ENCODE data around the gene MTAP.
A peak's percentile ranks its signal among the peaks of the same experiment; 100 is the strongest.

MTAP gene

DNA sequence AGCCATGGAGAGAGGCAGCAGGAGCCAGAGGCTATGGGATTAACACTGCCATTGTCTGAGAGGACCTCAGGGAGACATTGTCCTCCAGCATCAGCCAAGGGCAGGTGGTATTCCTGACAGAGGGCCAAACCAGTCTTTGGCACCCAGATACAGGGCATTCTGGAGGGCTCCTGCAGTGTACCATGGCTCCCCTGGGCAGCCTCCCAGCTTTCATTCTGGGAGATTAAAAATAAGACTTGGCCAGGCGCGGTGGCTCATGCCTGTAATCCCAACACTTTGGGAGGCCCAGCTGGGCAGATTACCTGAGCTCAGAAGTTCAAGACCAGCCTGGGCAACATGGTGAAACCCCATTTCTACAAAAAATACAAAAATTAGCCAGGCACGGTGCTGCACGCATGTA is 4.2 kb downstream of the MTAP start:
- DNase-seq = no peak

DNA sequence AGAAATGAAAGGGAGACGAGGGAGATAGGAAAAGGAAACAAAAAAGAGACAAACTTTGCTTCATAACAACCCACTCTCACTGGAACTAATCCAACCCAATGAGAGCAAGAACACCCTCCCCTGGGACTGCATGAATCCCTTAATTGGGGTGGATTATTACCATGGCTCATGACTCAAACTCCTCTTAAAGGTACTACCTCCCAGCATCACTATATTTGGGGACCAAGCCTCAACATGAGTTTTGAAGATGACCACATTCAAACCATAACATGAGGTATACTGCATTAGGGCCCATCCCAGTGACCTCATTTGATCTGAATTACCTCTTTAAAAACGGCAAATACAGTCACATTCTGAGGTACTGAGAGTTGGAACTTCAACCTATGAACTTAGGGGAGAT is 8.0 kb downstream of the MTAP start:
- DNase-seq = no peak

DNA sequence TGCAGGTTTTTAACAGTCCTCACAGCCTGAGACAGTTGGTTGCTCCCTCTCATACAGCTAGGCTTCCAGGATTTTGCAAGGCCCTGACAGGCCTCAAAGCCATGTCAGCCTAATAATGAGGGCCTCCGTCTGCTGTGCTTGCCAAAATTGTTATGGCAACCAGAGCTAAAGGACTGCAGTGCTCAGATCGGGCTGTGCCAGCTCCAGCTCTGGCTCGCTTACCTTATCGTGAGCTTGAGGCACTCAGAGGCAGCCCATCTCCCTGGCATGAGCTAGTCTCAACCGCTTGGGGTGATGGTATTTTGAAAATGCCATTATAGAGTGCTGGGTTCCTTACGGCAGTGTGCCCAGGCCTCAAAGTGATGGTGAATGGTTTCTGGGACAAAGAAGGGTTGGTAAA is 8.4 kb downstream of the MTAP start:
- DNase-seq = no peak

DNA sequence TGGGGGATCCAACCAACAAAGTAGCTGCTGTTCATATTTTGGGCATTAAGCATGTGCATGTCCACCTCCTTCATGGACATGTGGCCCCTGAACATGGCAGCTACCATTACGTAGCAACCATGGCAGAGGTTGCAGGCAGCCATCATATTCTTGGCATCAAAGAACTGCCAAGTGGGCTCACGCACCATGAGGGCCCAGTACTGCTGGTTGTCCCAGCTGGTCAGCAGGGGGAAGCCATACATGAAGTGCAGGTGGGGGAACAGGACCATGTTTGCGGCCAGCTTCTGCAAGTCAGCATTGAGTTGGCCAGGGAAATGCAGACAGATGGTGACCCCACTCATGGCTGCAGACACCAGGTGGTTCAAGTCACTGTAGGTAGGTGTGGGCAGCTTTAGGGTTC is 9.5 kb downstream of the MTAP start:
- no peak for DNase-seq

DNA sequence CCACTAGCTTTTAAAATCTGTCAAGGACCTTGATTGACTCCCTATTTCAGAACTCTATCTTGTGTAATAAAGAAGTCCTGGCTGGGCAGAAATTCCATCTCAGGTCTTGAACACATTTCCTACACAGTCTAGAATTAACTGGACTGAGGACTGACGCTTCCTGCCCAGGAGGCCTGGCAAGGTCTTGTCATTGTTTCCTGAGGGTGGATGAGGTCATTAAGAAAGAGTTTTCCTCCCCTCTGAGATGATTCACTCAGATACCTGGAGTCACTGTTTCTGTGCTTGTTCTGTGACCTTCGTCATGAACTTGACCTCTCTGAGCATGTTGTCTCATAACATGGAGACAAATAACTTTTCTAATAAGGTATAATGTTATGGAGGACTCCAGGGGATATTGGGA is 10.0 kb downstream of the MTAP start:
- DNase-seq = peak; percentile 44

DNA sequence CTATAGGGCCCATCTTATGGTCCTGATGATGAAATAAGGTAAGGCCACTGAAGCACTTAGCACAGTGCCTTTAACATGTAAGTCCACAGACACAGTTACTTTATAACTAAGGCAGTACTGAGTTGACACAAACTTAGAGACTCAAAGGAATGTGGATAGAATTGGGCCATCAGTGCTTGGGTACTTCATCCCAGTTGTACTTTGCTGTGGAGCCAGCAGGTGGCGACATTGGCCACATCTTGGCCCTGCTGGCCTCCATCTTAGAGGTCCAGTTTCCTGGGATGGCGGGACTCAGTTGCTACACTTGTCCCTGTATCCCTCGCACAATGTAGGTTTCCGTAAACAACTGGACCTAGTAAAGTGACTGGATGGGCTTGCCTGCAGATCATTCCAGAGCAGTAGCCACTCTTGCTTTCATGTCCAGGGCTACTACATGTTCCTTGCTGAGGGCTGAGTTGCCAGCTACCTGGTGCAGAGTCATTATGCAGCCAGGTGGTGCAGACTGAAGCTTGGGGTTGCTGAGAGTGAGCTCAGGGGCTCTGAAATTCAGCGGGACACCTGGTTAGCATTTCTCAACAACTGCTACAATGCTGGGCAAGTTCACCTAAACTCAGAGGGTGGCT is 10.6 kb downstream of the MTAP start:
- peak; percentile 69 for DNase-seq

DNA sequence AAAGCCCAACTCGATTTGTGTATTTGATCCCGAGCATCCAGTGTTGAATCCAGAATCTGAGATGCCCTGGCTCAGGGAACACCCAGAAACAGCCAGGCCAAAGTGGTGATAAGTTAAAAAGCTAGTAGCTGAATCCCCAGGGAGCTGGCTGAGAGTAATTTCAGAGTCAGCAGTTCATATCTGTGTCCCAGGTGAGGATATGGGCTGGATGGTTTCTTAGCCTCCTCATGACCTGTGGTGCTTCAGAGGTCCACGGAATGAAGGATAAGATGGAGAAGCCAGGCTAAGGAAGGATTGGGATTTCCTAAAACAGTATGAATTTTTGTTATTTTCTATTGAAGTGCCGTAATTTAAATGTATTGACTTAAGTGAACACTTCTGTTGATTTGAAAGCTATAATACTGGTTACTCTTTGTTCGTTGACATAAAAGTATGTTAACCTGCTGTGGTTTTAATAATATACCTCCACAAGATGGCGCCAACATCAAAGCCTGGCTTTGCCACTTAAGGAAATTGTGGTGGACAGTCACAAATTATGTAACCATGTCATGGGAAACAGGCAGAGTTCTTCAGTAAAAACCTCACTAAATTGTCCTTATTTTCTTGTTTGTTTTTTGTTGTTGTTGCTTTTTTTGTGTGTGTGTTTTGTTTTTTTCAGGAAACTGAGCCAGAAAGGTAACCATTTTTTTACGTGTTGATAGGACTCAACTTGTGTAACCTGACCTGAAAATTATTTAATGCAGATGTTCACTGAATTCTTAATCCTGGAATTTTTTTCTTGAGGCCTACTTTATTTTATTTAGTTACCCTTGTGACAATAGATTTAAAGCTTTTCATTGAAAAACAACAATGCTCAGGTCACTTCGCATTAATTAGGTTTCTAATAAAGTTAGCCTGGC is 11.4 kb downstream of the MTAP start:
- peak; percentile 78 for DNase-seq

DNA sequence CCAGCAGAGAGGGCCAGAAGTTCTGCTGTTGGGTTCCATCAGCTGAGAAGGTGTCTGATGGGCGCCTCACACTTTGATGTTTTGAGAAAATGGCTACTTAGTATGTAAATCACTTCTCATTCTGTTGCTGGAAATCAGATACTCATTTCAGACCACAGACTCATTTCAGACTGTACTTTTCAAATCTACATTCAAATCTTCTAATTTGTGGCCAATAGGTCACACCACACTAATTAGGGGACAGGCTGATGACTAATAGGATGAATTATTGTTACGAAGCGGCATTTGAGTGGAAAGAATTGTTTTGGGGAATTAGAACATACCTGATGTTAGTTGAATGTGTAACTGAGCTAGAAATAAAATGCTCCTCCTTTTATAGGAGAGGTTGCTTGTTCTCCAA is 13.2 kb downstream of the MTAP start:
- DNase-seq = no peak

DNA sequence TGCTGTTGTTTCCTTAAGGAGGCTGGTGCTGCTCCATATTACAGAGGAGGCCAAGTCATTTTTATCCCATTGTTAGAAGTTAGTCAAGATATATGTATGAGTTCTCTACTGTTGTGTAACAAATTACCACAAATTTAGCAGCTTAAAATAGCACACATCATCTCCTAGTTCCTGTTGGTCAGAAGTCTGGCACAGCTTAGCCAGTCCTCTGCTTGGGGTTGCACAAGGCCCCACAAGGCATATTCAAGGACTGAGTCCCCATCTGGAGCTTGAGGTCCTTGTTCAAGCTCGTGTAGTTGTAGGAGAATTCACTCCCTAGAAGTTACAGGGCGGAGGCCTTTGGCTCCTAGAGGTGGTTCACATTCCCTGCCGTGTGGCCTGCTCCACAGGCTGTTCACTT is 14.7 kb downstream of the MTAP start:
- DNase-seq = peak; percentile 92

DNA sequence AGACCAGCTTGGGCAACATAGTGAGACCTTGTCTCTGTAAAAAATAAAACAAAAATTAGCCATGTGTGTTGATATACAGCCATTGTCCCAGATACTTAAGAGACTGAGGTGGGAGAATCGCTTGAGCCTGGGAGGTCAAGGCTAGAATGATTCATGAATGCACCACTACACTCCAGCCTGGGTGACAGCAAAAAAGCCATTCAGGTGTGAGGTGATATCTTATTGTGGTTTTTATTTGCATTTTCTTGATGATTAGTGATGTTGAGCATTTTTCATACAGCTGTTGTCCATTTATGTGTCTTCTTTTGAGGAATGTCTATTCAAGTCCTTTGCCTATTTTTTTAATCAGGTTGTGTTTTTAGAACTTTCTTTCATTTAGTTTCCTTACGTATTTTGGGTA is 23.2 kb downstream of the MTAP start:
- no peak for DNase-seq

DNA sequence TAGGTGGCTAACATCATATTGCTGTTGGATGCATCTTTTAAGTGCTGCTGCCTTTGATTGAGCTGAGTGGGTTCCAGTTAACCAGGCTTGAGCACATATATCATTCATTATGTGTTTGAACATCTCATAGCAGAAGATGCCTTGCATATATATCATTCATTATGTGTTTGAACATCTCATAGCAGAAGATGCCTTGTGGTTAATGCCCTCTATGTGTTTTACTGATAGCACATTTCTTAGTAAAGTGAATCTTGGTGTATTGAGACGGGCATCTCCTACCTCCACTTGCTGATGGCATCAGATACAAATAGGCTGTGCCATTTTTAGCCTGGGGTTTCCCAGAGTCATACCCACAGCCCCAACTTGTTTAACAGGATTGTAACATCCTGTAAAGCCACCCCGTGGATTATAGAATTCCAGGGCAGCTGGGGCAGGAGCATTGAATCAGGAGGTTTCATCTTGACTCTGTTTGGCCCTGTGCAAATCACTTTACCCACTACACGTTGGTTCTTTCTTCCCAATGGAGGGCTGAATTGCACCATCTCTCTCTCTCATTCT is 26.5 kb downstream of the MTAP start:
- DNase-seq = no peak

DNA sequence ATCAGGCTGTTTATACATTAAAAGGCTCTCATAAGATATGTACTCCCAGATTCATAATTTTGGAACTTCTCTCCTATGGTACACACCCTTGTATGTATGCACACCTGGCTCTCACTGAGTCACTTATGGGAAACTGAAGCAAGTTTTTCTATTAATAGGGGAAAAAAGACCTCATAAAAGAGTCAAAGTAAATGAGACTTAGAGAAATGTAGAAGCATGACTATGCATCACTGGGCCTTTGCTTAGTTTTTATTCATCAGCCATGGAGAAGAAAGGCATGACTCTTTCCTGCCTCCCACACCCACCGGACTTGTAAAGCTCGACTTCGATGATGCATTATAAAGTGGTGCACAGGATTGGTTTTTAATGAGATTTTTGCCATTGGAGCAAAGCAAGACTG is 28.2 kb downstream of the MTAP start:
- DNase-seq = no peak

DNA sequence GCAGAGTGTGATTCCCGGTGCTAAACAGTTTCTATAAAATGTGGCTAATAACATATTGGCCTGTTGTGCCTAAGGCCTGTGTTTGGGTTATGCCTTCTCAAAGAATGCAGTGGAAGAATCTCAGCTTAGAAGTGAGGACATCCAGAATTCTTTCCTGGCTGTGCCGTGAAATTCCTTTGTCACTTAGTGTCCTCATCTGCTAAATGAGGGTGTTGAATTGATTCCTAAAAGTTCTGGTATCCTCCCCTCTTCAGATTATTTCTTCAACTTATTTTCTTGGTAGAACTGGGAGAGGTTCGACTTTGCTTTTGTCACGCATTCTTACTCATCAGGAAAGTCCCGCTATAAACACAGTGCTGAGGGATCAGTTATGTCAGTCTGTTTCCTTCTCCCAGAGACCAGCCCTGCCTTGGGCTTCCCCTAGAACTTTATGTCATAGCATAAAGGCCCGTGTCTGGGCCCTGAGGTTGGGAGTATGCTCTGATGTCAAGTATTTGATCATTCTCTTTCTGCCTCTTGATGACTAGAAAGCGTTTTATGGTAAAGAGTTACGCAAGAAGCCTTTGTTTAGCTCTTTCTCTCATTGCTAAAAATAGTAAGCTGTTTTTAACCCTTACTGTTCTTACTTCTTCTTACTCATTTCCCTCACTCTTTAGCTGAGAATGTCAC is 29.5 kb downstream of the MTAP start:
- DNase-seq = peak; percentile 92

DNA sequence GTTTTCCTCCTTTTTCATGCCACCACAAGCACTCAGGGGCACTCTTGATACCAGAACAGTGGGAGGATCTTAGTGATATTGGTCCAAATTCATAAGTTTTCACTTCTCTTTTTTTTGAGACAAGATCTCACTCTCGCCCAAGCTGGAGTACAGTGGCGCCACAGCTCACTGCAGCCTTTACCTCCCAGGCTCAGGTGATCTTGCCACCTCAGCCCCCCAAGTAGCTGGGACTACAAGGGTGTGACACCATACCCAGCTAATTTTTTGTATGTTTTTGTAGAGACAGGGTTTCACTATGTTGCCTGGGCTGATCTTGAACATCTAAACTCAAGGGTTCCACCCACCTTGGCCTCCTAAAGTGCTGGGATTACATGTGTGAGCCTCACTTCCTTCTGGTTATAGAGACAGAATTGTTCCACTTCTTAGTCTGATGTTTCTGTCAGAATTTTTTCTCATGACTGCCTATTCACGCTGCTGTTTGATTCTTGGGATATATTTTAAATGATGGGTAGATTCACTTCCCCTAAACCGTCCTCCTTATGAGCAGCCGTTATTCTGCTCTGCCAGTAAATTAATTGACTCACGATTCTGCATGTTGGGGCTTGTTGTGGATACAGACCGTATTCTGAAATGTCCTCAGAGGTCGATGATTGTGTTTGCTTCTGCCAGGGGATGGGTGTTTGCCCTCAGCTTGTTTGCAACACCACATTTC is 30.8 kb downstream of the MTAP start:
- DNase-seq = no peak

DNA sequence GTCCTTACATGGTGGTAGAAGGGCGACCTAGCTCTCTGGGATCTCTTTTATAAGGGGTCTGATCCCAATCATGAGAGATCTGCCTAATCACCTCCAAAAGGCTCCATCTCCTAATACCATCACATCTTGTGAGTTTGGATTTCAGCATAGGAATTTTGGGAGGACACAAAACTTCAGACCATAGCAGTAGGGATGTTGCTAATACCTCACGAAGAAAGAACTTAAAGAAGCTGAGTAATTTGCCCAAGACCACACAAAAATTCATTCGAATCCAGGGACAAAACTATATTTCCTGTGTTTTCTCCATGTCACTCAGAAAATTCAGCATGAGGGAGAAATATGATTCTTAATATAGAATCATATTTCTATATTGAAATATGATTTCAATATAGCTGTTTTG is 32.7 kb downstream of the MTAP start:
- no peak for DNase-seq

DNA sequence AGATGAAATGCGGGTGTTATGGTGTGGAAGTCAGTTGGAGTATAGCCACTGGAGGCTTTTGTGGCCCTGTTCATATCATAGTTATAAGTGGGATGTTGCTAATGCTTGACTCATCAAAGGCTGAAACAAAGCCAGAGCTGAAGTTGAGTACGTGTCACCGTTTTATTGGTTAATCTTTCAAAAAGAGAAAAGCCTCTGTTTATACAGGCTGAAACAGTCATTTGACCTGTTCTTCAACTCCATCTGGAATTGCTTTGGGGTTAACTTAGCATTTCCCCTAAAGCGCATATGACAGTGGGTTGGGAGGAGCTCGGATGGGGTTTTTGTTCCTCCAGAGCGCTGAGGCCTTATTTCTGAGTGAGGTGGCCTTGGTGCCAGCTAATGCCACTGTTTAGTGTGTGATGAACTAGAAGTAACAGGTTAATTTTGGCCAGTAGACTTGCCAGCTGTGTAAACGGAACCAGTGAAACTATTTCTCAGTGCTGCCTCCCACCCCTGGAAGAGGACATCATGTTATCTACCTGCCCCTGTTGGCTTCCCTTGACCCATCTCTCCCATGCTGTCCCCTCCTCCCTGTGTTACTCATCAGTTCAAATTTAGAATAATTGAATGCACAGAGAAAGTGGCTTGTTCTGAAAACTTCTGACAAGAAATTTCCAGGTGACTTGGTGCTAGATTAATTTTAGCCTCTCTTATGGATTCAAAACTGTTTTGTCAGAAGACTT is 34.2 kb downstream of the MTAP start:
- DNase-seq = peak; percentile 99

DNA sequence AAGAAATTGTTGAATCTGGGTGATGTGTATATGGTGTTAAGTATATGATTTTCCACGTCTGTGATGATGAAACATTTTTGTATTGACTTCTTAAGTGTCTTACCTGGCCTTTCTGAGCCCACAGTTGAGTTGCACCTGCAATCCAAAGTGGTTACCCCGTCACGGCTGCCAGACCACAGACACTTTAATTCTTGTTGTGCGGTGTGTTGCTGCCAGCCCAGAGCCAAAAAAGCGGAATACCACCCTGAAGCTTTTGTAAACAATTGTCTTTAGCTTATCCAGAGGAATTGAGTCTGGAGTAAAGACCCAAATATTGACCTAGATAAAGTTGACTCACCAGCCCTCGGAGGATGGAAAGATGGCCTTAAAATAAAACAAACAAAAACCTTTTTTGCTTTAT is 35.1 kb downstream of the MTAP start:
- no peak for DNase-seq

DNA sequence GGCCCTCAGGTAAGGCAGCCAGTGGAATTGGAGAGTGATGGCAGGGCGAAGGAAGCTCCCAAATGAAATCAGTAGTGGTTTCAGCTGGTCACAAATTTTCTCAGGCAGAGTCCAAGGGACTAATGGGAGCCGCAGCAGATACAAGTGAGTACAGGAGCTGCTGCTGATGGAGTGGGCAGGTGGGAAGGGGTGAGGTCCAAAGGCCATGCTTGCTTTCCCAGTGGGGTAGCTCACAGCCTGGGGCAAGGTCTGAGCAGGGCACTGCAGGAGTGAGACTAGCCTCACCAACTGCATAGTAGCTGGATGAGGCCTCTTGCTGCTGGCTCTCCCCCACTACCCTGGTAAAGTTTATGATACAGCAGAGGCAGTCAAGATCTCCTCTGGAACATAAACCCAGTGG is 38.2 kb downstream of the MTAP start:
- DNase-seq = no peak

DNA sequence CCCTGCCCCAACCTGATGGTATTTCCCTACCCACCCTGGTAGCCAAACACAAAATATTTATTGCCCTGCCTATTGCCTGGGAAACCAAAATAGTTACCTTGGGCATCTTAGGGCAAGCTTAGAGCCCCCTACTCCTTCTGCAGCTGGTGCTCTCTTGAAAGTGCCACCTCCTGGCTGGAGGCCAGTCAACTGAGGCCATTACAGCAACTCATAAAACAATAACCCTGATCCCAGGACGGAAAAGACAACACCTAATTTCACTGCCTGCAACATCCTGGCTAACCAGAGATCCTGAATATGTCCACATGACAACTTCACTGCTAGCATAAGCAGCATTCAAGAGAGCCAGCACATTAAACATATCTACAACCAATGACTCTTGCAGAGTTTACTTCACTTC is 38.7 kb downstream of the MTAP start:
- no peak for DNase-seq

DNA sequence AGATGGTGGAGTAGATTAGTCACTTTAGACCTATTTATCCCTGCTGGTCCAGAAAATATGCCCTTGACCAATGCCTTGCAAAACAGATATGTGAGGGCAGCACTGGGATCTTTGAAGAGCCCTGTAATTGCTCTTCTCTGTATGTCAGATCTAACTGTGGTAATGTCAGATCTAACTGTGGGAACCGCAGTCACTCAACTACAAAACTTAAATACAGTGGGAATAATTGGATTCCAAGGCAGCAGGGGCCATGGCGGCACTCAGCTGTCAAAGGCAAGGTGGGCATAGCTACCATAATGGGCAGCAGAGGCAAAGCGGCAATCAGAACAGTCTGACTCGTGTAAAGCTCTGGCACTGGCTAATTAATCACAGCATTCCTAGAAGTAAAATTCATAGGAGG is 46.2 kb downstream of the MTAP start:
- no peak for DNase-seq

DNA sequence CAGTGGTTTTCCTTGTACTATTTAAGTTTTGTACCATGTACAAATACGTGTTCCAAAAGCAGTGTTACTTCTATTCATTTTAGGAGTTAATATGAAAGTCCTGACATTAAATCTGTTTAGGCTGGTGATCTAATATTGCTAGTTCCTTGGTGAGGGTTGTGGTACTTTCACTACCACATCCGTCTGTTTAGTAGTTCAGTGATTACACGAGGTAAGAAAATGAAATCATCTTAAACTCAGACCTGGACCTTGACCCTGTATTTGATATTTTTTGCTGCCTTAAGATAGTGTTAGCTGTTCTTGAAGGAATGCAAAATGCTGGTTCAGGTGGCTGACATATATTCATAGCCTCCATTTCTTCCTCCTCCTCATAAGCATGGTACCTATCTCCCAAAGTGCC is 50.3 kb downstream of the MTAP start:
- DNase-seq = no peak

DNA sequence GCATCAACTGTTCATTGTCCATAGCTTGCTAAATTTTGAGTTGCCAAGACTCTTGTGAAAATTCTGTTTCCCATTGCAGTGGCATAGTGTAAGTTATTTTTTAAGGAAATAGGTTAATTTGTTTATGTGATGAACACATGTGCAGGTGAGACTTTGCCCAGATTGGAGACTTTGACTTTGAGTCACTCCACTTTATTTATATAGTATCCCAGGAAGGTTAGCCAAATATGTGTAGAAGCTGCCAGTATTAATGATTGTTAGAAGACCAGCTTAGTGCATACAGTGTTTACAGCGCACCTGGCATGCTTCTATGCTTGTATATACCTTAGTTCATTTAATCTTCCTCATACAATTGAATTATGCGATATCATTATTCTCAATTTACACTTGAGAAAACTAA is 51.0 kb downstream of the MTAP start:
- no peak for DNase-seq

DNA sequence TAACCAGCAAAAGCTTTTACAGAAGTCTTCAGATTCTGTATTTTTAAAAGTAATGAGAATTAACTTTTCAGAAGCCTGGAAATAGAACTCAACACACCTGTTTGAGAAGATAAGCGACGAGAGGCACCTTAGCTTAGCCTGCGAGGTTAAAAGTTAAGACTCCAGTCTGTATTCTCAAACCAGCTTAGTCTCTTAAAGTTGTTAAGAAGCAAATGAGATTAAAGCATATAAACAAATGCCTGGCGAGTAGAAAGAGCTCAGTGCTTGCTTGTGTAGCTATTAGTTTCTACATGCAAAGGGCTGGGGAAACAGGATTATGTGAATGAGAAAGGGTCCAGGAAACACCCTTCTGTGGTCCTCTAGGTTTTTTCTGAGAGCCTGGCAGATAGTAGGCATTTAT is 51.7 kb downstream of the MTAP start:
- DNase-seq = no peak
